Stimulated activated CD8-positive, alpha-beta memory T cell treated with anti-CD3 and anti-CD28 coated beads, Interleukin-7, amount 100 ng/mL, for 48 hours (primary cell): ENCODE results near the gene SLC9A8.
"Not testable (repeated sequence)": the region's sequence is repeated elsewhere in the genome, so short reads cannot be mapped to it uniquely, and the experiment has no call there.

ENCODE experiments used
- DNase-seq, 2 donors: peaks; one replicate each; pipeline ENCODE4 v3.0.0-alpha.2; 2020; ENCODE audit warnings: low read depth in 1 of 2; ENCODE audit errors: extremely low read depth in 1 of 2

Gene SLC9A8

GRCh38 chr20:49846206-49846807, 33.7 kb downstream of the SLC9A8 start:
- no peak for DNase-seq

GRCh38 chr20:49850463-49851230, 38.0 kb downstream of the SLC9A8 start:
- DNase-seq: no peak

- DNase-seq: no peak
Observed at GRCh38 chr20:49851231-49851705, 38.6 kb downstream of the SLC9A8 start.

- DNase-seq: no peak
Observed at GRCh38 chr20:49851991-49852390, 39.4 kb downstream of the SLC9A8 start.

GRCh38 chr20:49852522-49853080, 40.0 kb downstream of the SLC9A8 start:
- DNase-seq: no peak

- no peak for DNase-seq
Observed at GRCh38 chr20:49853640-49854039, 41.0 kb downstream of the SLC9A8 start.

GRCh38 chr20:49854190-49854875, 41.7 kb downstream of the SLC9A8 start:
- DNase-seq: no peak

GRCh38 chr20:49856904-49857303, 44.3 kb downstream of the SLC9A8 start:
- DNase-seq: no peak

- DNase-seq: no peak
Observed at GRCh38 chr20:49858076-49858585, 45.5 kb downstream of the SLC9A8 start.

GRCh38 chr20:49859011-49859410, 46.4 kb downstream of the SLC9A8 start:
- DNase-seq: no peak

GRCh38 chr20:49859807-49860206, 47.2 kb downstream of the SLC9A8 start:
- no peak for DNase-seq

GRCh38 chr20:49861232-49861631, 48.6 kb downstream of the SLC9A8 start:
- DNase-seq: not testable (repeated sequence)

GRCh38 chr20:49862607-49863200, 50.1 kb downstream of the SLC9A8 start:
- DNase-seq: no peak

GRCh38 chr20:49863666-49864065, 51.0 kb downstream of the SLC9A8 start:
- DNase-seq: no peak

- DNase-seq: no peak
Observed at GRCh38 chr20:49865559-49865958, 52.9 kb downstream of the SLC9A8 start.

- DNase-seq: no peak
Observed at GRCh38 chr20:49866051-49866450, 53.4 kb downstream of the SLC9A8 start.

GRCh38 chr20:49867453-49868215, 55.0 kb downstream of the SLC9A8 start:
- DNase-seq: no peak

- no peak for DNase-seq
Observed at GRCh38 chr20:49868538-49868937, 55.9 kb downstream of the SLC9A8 start.

GRCh38 chr20:49868964-49869363, 56.3 kb downstream of the SLC9A8 start:
- no peak for DNase-seq

- DNase-seq: no peak
Observed at GRCh38 chr20:49870261-49870660, 57.6 kb downstream of the SLC9A8 start.
